GM12878 (cell line): ENCODE measurements around the gene RCOR1. TPM values are rescaled to one million over a fixed set of nuclear protein-coding genes. Genes with fewer than 3 reads are reported as not detected.

ENCODE experiments used
- ATAC-seq: fragments of 200-7000 bp; cut with Tn5 transposase; 3 replicates; pipeline ENCODE4 v1.9.1; 2020; ENCODE audit warnings: mild to moderate bottlenecking, moderate library complexity
- BruUV-seq: library from RNA; stranded (reverse); fragments of 400-500 nt; replicated peaks from 2 replicates; lab custom pipeline; 2021; lab: Mats Ljungman, UMichigan
- CTCF ChIA-PET: fragments of 300-600 bp; sonication (Branson Sonifier 250); formaldehyde crosslinking; extraction: SDS; loops from one replicate; lab custom pipeline; 2021; ENCODE audit warnings: inconsistent platforms; lab: Yijun Ruan, JAX
- POLR2A ChIA-PET: fragments of 350-600 bp; formaldehyde crosslinking; extraction: SDS; loops from one replicate; lab custom pipeline; 2021; ENCODE audit warnings: inconsistent platforms; lab: Charles Lee
- RAD21 ChIA-PET: fragments of 300-600 bp; sonication (Branson Sonifier 250); formaldehyde crosslinking; loops from one replicate; lab custom pipeline; 2023; ENCODE audit warnings: antibody characterized with exemption; ENCODE audit not compliant: unreplicated experiment; lab: Charles Lee
- SMC1A ChIA-PET: fragments of 300-600 bp; sonication (Branson Sonifier 250); formaldehyde crosslinking; loops from one replicate; lab custom pipeline; 2023; ENCODE audit not compliant: unreplicated experiment, uncharacterized antibody; lab: Charles Lee
- DNase-seq: peaks from one replicate; pipeline ENCODE4 v3.0.0-alpha.2; 2011; ENCODE audit warnings: low read depth, low spot score
- FAIRE-seq: peaks from 3 replicates; lab custom pipeline; 2011; peaks lifted over from hg19 to GRCh38; lab: Jason Lieb, UNC
- H2AFZ ChIP-seq: 2 replicates; pipeline ENCODE4 v1.6.0; 2011; ENCODE audit warnings: low read depth, low read length, control low read depth; ENCODE audit not compliant: control insufficient read depth
- H3K27ac ChIP-seq: 2 replicates; pipeline ENCODE4 v1.5.1; 2011; ENCODE audit warnings: control low read depth; ENCODE audit not compliant: control insufficient read depth, insufficient read depth
- H3K27me3 ChIP-seq, 2 experiments: replicated peaks in 1 of 2; 2 replicates each; pipeline versions ENCODE4 v1.6.0 to v1.6.1; 2011; ENCODE audit warnings: low read length in 1 of 2; ENCODE audit not compliant: control insufficient read depth in 2 of 2, insufficient read depth in 2 of 2
- H3K36me3 ChIP-seq, 2 experiments: 2 replicates each; pipeline ENCODE4 v1.5.1; 2011; ENCODE audit warnings: low read length in 1 of 2; ENCODE audit not compliant: control insufficient read depth in 2 of 2, insufficient read depth in 2 of 2
- H3K4me1 ChIP-seq: 2 replicates; pipeline ENCODE4 v1.6.1; 2011; ENCODE audit warnings: mild to moderate bottlenecking, low read length, moderate library complexity, mixed read lengths; ENCODE audit not compliant: control insufficient read depth, insufficient read depth
- H3K4me2 ChIP-seq: 2 replicates; pipeline ENCODE4 v1.6.0; 2011; ENCODE audit warnings: control low read depth; ENCODE audit not compliant: control insufficient read depth, insufficient read depth
- H3K4me3 ChIP-seq: fragments of 200-600 bp; sonication (generic); 2 replicates; pipeline ENCODE4 v1.5.1; 2016
- H3K79me2 ChIP-seq: 2 replicates; pipeline ENCODE4 v1.6.0; 2011; ENCODE audit warnings: low read length; ENCODE audit not compliant: control insufficient read depth, insufficient read depth
- H3K9ac ChIP-seq: 2 replicates; pipeline ENCODE4 v1.8.0; 2011; ENCODE audit warnings: low read length, control low read depth, mixed read lengths; ENCODE audit not compliant: control insufficient read depth, insufficient read depth
- H3K9me3 ChIP-seq: replicated peaks from 3 replicates; pipeline ENCODE4 v1.5.1; 2011; ENCODE audit warnings: mild to moderate bottlenecking, low read length; ENCODE audit not compliant: control insufficient read depth, insufficient read depth
- H4K20me1 ChIP-seq: 2 replicates; pipeline ENCODE4 v1.6.0; 2011; ENCODE audit not compliant: control insufficient read depth, insufficient read depth
- ASH2L ChIP-seq: fragments of 300-600, 200-600 bp; sonication (generic); IDR thresholded peaks from 2 replicates; pipeline ENCODE4 v1.6.1; 2017; ENCODE audit warnings: low read depth, mild to moderate bottlenecking, borderline replicate concordance
- CBX5 ChIP-seq: sonication (generic); IDR thresholded peaks from 2 replicates; pipeline ENCODE4 v1.6.1; 2016; ENCODE audit warnings: low read depth, moderate library complexity, mild to moderate bottlenecking, inconsistent platforms
- CHD4 ChIP-seq: fragments of 200-600 bp; sonication (generic); IDR thresholded peaks from 2 replicates; pipeline ENCODE4 v1.6.1; 2016; ENCODE audit warnings: mild to moderate bottlenecking
- GABPA ChIP-seq: IDR thresholded peaks from 2 replicates; pipeline ENCODE4 v1.6.1; 2014; ENCODE audit warnings: antibody characterized with exemption, low read depth, mild to moderate bottlenecking, inconsistent platforms
- GATAD2B ChIP-seq: fragments of 450-650 bp; conservative IDR thresholded peaks from 2 replicates; pipeline ENCODE4 v1.6.1; 2017; ENCODE audit warnings: low read depth, mild to moderate bottlenecking, moderate library complexity
- HDGF ChIP-seq: fragments of 450-650 bp; IDR thresholded peaks from 2 replicates; pipeline ENCODE4 v1.6.1; 2016; ENCODE audit warnings: antibody characterized with exemption
- MLLT1 ChIP-seq: fragments of 450-650 bp; IDR thresholded peaks from 2 replicates; pipeline ENCODE4 v1.6.1; 2016; ENCODE audit warnings: mild to moderate bottlenecking
- MXI1 ChIP-seq: fragments of 150-350 bp; IDR thresholded peaks from 2 replicates; pipeline ENCODE4 v1.6.1; 2011; ENCODE audit warnings: low read depth, mild to moderate bottlenecking, inconsistent platforms, low read length, improper control_type of control experiment
- NR2C1 ChIP-seq: fragments of 450-650 bp; IDR thresholded peaks from 2 replicates; pipeline ENCODE4 v1.6.1; 2017; ENCODE audit warnings: antibody characterized with exemption, mild to moderate bottlenecking, moderate library complexity
- NRF1 ChIP-seq: conservative IDR thresholded peaks from 2 replicates; pipeline ENCODE4 v1.6.1; 2011; ENCODE audit warnings: mild to moderate bottlenecking, low read depth, low read length, improper control_type of control experiment
- POLR2AphosphoS2 ChIP-seq: IDR thresholded peaks from 2 replicates; pipeline ENCODE4 v1.6.1; 2011; ENCODE audit warnings: low read depth, mild to moderate bottlenecking, low read length, improper control_type of control experiment, moderate library complexity
- STAT3 ChIP-seq: IDR thresholded peaks from 2 replicates; pipeline ENCODE4 v1.6.1; 2011; ENCODE audit warnings: low read depth, low read length, improper control_type of control experiment
- TAF1 ChIP-seq: IDR thresholded peaks from 2 replicates; pipeline ENCODE4 v1.6.1; 2011; ENCODE audit warnings: mild to moderate bottlenecking, low read depth, low read length, borderline replicate concordance
- TCF12 ChIP-seq: IDR thresholded peaks from 2 replicates; pipeline ENCODE4 v1.6.1; 2011; ENCODE audit warnings: low read depth, mild to moderate bottlenecking, low read length
- ZZZ3 ChIP-seq: IDR thresholded peaks from 2 replicates; pipeline ENCODE4 v1.6.1; 2011; ENCODE audit warnings: low read depth; ENCODE audit not compliant: control insufficient read depth, insufficient read length
- WGBS: methylation state at CpG from one replicate; pipeline ENCODE4 v1.1.6; 2016; ENCODE audit warnings: low lambda C conversion rate; ENCODE audit not compliant: insufficient replicate concordance, insufficient coverage; ENCODE audit errors: missing lambda C conversion rate; 5-methylcytosine and 5-hydroxymethylcytosine counted together
- in situ Hi-C: fragments of 300-500 bp; cut with MboI; formaldehyde crosslinking; loops from 9 replicates; pipeline ENCODE4 v1.14.3; 2018; ENCODE audit warnings: mixed read lengths
- intact Hi-C: fragments of 100-400 bp; cut with micrococcal nuclease; formaldehyde crosslinking; loops from one replicate; pipeline ENCODE4 v1.14.2; 2022; ENCODE audit not compliant: unreplicated experiment
- polyA plus RNA-seq, 11 experiments: library from polyadenylated mRNA; depleted of rRNA in 4 of 11; unstranded in 6 of 11; stranded (reverse) in 5 of 11; fragments of >200 nt; fragmentation: Nextera tagmentation in 4 of 11; fragmentation: Illumina TruSeq in 1 of 11; extraction: Ambion mirVana in 4 of 11; extraction: Trizol in 1 of 11; gene quantifications; 1 replicate in 1 of 11; 2 replicates in 10 of 11; pipeline versions ENCODE4 v1.2.1 to v1.2.3, GENCODE V29; 2011 to 2016; ENCODE audit warnings: inconsistent platforms in 2 of 11, missing spikeins in 2 of 11, low read depth in 1 of 11
- total RNA-seq, 4 experiments: library from RNA; depleted of rRNA in 3 of 4; stranded (reverse); fragments of >200 nt in 3 of 4; fragmentation: Illumina TruSeq in 1 of 4; extraction: Trizol in 1 of 4; gene quantifications; 2 replicates each; pipeline versions ENCODE4 v1.2.1 to v1.2.3, GENCODE V29; 2013 to 2021
- TF ChIP-seq, protein P1 (sequence below): fragments of 450-650 bp; IDR thresholded peaks from 2 replicates; pipeline ENCODE4 v1.6.1; 2018; ENCODE audit warnings: borderline replicate concordance, mild to moderate bottlenecking; ENCODE audit not compliant: partially characterized antibody

The RCOR1 gene
- total and polyA plus RNA-seq, 10 of the 15 experiments (the other 5 are each of a cell fraction or from before 2014, with no cell fraction given), result 1.6 to 12.2 (median 4.4) TPM

- TF ChIP-seq, protein P1, sequence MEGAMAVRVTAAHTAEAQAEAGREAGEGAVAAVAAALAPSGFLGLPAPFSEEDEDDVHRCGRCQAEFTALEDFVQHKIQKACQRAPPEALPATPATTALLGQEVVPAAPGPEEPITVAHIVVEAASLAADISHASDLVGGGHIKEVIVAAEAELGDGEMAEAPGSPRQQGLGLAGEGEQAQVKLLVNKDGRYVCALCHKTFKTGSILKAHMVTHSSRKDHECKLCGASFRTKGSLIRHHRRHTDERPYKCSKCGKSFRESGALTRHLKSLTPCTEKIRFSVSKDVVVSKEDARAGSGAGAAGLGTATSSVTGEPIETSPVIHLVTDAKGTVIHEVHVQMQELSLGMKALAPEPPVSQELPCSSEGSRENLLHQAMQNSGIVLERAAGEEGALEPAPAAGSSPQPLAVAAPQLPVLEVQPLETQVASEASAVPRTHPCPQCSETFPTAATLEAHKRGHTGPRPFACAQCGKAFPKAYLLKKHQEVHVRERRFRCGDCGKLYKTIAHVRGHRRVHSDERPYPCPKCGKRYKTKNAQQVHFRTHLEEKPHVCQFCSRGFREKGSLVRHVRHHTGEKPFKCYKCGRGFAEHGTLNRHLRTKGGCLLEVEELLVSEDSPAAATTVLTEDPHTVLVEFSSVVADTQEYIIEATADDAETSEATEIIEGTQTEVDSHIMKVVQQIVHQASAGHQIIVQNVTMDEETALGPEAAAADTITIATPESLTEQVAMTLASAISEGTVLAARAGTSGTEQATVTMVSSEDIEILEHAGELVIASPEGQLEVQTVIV, result no peak
- TF ChIP-seq STAT3 (no peak), ZZZ3 (no peak), TAF1 (no peak), CHD4 (no peak), ASH2L (no peak)
Measured at GRCh38 chr14:102544747-102545460, 47.5 kb upstream of the RCOR1 start (continued).

DNA sequence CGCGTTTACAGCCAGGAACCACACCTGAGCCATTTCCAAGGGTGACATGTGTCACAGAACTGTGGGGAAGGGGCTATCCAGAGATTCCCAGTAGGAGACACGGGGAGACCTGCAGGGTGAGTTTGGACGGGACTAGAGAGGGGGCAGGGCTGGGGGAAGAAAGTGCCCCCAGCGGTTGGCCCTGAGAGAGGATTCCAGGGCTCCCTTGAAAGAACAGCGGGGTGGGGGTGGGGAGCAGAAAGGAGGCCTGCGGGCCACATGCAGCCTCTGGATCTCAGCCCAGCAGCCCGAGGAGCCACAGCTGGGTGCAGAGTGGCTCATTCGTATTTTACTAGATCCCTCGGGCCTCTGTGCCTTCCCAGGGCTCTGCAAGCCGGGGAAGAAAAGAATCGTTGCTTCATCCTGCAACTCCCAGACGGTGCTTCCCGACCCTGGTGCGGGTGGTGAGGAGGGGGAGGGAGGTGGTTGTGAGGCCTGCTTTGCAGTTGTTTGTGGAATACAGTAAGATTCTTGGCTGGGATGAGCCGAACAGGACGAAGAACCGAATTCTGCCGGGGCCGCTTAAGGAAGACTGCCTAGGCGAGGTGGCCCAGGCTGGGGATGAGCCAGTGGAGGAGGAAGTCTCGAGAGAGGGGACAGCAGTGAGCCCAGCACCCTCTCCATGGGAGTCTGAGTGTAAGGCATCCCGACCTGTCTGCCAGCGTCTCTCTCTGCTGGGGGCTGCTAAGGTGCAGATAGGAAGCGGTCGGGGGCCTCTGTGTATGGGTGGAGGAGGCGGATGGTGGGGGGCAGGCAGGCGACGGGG is 46.8 kb upstream of the RCOR1 start:
- no peak overlapping the region for H3K4me3 ChIP-seq
- H3K4me2 ChIP-seq, result no peak overlapping the region
- no peaks in the 10 kb centered on the region; the same call in 1 of the 2 replicates for H4K20me1 ChIP-seq
- 65% methylated on average over 28 of the region's 29 CpGs for WGBS
- no peaks in the 10 kb centered on the region for H3K79me2 ChIP-seq
- ChIA-PET SMC1A (no interaction called here), POLR2A (no interaction called here), CTCF (no interaction called here), RAD21 (no interaction called here)
- FAIRE-seq (no peak), ATAC-seq (no peak), DNase-seq (no peak)
- no TSS peak for BruUV-seq
- in situ Hi-C loops (no loop called here), intact Hi-C loops (no loop called here)
- H3K9ac ChIP-seq, result no peak overlapping the region
- no peaks in the 10 kb centered on the region for H3K4me1 ChIP-seq
- no peak overlapping the region for H2AFZ ChIP-seq
- H3K36me3 ChIP-seq, result no peaks in the 10 kb centered on the region
- peaks cover 8 to 16% of the 10 kb centered on the region in 2 experiments for H3K27me3 ChIP-seq
- H3K9me3 ChIP-seq, result no peaks in the 10 kb centered on the region; the same call in 2 of the 3 replicates
- no peak overlapping the region for H3K27ac ChIP-seq
- no peak for TF ChIP-seq POLR2AphosphoS2
- TF ChIP-seq GATAD2B, result no peak
- TF ChIP-seq MXI1, result no peak
- no peak for TF ChIP-seq CBX5
- TF ChIP-seq TCF12, result no peak
- no peak for TF ChIP-seq GABPA
- no peak for TF ChIP-seq HDGF
- TF ChIP-seq MLLT1, result no peak
- TF ChIP-seq NR2C1, result no peak
- TF ChIP-seq NRF1, result no peak
